Measurements from ENCODE around the gene PIP4K2C. TPM values are rescaled to one million over a fixed set of nuclear protein-coding genes. Genes with fewer than 3 reads are reported as not detected.

Gene PIP4K2C
- total RNA-seq, 2 experiments from 2014 or later: 21.4 to 22.2 TPM

DNA sequence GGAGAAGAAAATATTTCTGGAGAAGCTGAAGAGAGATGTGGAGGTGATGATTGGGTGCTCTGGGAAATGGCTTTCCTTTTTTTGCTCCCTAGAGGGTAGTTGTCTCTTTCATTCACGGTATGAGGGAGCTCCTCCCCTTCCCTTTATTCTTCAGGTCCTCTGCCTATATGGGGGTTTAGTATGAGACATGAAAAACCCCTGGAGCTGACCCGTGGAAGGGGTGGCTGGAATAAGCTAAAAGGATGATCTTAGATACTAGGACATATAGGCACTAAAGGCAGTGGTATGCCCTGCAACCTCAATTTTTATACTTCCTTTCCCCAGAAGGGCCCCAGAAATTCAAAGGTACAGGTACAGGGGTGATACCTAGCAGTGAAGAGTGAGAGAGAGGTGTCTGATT is 9.4 kb downstream of the PIP4K2C start:
- Mint-ChIP-seq H3K36me3 (peaks cover 37% of the 10 kb centered on the region), H3K4me3 (no peak overlapping the region), H3K9me3 (ENCODE audit: low read depth) (no peaks in the 10 kb centered on the region), H3K4me1 (peaks cover 12% of the 10 kb centered on the region), H3K27me3 (no peaks in the 10 kb centered on the region), H3K27ac (no peak overlapping the region)
- ATAC-seq (no peak), DNase-seq (no peak)
- CTCF ChIA-PET: interaction anchor here (1.1 to 2.5 kb wide), 3 partner anchors 16 to 22 kb away, joined by 3 to 10 read pairs (median 8); no protein-coding TSS in a partner anchor

DNA sequence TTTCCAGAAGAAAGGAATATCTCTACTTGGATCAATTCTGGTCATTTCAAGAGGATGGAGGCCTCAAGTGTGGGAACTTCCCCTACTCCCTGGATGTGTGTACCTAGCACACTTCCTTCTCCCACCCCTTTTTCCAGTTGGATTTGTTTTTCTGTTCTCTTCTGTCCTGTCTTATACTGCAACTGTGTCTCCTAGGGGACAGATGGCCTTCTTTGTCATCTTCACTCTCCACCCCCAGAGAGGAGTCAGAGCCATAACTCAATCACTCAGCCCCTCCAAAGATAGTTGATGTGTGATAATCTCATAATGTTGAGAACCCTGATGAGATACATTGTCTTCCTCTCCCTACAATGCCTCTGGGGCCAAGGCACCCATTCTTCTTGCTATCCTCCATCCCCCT is 11.6 kb downstream of the PIP4K2C start:
- DNase-seq (no peak), ATAC-seq (no peak)
- Mint-ChIP-seq H3K27me3 (no peaks in the 10 kb centered on the region), H3K36me3 (peaks cover 27% of the 10 kb centered on the region), H3K4me1 (peaks cover 17% of the 10 kb centered on the region), H3K4me3 (no peak overlapping the region), H3K9me3 (ENCODE audit: low read depth) (no peaks in the 10 kb centered on the region), H3K27ac (no peak overlapping the region)
- CTCF ChIA-PET: interaction anchor here (1.4 kb wide), 1 partner anchor 10 kb away, joined by 4 read pairs; no protein-coding TSS in a partner anchor

DNA sequence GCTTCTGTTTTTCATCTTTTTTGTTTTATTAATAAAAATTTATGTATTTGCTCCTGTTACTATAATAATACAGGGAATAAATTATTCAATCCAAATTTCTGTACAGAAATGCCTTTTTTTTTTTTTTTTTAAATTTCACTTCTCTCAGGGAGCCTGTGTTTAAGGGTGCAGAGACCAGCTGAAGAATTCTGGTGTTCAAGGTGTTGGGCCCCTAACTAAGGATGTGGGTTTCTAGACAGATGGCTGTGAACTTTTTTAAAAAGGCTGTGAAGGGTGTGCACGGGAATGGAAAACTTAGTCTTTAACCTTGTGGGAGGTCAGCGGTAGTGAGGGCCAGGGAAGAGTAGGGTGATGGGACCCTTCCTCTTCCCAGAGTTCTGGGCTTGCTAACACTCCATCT is 12.3 kb downstream of the PIP4K2C start:
- H3K4me1 Mint-ChIP-seq: peaks cover 17% of the 10 kb centered on the region
- H3K9me3 Mint-ChIP-seq (ENCODE audit: low read depth): no peaks in the 10 kb centered on the region
- DNase-seq: no peak
- no peaks in the 10 kb centered on the region for H3K27me3 Mint-ChIP-seq
- H3K4me3 Mint-ChIP-seq: peak overlapping the region; percentile 74
- CTCF ChIA-PET: interaction anchor here (1.3 to 1.4 kb wide), 2 partner anchors 10 to 18 kb away, joined by 4 read pairs; no protein-coding TSS in a partner anchor
- peak overlapping the region; percentile 57 for H3K27ac Mint-ChIP-seq
- peaks cover 24% of the 10 kb centered on the region for H3K36me3 Mint-ChIP-seq
- no peak for ATAC-seq

DNA sequence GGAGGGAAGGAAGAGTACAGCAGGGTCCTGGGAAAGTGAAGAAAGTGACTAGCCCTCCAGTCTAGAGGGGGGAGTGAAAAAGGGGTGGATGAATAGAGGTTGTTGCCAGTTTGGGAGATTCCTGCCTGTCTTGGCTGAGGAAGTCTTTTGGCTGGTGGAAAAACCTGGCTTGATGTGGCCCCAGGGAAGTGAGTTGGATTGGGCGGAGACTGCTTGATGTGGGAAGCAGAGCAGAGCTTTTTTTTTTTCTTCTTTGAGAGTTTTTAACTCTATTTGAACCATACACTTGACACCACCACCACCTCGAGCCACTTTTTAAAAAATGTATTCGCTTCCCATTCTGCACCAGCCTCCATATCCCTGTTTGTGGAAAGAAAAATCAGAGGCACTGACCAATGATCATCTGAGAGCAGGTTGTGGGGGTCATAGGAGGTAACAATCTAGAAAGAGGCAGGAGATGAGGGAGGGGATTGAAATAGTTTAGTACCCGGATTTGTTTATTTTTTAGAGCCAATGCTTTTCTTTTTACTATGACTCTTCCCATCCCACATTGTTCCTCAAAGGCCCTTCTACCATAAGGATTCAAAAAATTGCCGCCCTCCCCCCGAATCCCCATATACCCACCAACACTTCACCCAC is 12.9 kb downstream of the PIP4K2C start:
- CTCF ChIA-PET: interaction anchor here (1.3 to 1.4 kb wide), 2 partner anchors 9 to 17 kb away, joined by 4 read pairs; no protein-coding TSS in a partner anchor
- Mint-ChIP-seq H3K36me3 (peaks cover 22% of the 10 kb centered on the region), H3K4me1 (peaks cover 17% of the 10 kb centered on the region)

DNA sequence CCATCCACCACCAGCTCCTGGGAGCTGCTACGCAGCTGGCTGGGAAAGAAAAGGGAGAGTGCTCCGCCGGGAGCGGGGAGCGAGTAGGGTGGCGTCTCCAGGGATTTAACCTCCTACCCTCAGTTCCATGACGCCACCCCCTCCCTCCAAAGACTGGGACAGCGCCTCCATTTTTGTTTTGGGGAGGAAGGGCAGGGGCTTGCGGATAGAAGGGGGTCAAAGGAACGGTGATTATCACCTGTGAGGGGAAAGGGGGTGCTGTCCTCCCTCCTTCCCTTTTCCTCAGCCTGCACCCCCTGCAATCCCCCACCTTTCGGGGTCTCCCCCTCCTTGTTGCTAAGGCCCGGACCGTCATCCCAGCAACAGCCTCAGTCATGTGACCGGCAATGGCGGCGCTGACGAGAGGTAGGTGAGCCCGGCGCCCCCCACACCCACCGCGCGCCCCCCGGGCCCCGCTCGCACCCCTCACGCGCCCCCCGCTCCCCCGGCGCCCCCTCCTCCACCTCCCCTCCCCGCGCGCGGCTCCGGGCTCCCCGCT is 13.5 kb downstream of the PIP4K2C start, which contains the start of gene DTX3:
Gene DTX3 (plus strand): TSS at position 371 of the 538 bp plus-strand sequence. CDS start 1,694 bp downstream, outside the sequence.
- H3K9me3 Mint-ChIP-seq (ENCODE audit: low read depth): no peaks in the 10 kb centered on the region
- peak; percentile 80 for ATAC-seq
- H3K4me3 Mint-ChIP-seq: peak within 1 kb of the TSS; percentile 74
- CTCF ChIA-PET: interaction anchor here (1.3 to 2.5 kb wide), 6 partner anchors 12 to 23 kb away, joined by 3 to 9 read pairs (median 5); partner anchors contain the start of gene PIP4K2C
- H3K36me3 Mint-ChIP-seq: peaks cover 22% of the 10 kb centered on the region
- H3K27ac Mint-ChIP-seq: peak within 1 kb of the TSS; percentile 78
- peak; percentile 66 for DNase-seq
- peaks cover 17% of the 10 kb centered on the region for H3K4me1 Mint-ChIP-seq
- H3K27me3 Mint-ChIP-seq: no peaks in the 10 kb centered on the region

More for the DNA sequence above, 12.9 kb downstream of the PIP4K2C start:
- Mint-ChIP-seq H3K9me3 (ENCODE audit: low read depth) (no peaks in the 10 kb centered on the region), H3K4me3 (peak overlapping the region; percentile 74), H3K27me3 (no peaks in the 10 kb centered on the region), H3K27ac (peak overlapping the region; percentile 41)
- no peak for DNase-seq
- no peak for ATAC-seq

DNA sequence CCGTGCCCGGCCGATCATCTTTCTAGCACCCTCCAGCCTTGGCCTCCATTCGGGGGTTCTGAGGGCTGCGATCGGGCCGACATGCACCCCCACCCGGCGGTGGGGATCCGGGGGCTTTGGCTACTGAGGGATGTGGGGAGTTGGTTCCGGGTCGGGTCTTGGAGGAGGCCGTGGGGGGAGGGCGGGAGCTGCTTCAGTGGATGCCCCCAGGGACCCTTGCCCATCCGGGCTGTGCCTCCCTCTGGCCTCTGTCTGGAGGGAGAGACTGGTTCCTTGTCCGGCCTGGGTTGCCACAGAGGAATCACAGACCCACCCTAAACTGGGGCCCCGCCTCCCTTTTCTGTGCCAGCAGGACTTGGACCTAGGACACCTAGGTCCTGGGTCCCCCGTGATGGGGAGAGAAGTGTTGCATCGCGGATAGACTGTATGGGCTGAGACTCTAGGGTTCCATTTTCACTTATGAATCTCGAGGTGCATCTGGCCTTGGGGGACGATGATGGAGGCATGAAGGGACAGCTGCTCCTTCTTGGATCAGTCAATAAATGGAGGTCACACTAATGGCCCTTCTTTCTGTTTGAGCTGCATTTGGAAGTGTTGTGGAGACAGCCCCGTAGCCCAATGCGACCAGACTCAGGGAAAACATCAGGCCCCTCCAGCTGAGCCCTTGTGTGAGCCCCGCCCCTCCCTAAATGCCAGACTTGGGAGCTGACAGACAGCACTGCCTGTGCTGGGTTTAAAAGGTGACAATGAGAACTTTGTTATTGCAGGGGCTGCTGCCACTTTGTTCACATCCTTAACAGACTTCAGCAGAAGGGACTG is 14.2 kb downstream of the PIP4K2C start:
- Mint-ChIP-seq H3K27ac (peak overlapping the region; percentile 78), H3K4me3 (peak overlapping the region; percentile 74), H3K9me3 (ENCODE audit: low read depth) (no peaks in the 10 kb centered on the region), H3K4me1 (peaks cover 17% of the 10 kb centered on the region), H3K36me3 (peaks cover 18% of the 10 kb centered on the region), H3K27me3 (peaks cover under 1% of the 10 kb centered on the region)
- no peak for DNase-seq
- CTCF ChIA-PET: interaction anchor here (1.3 to 2.5 kb wide), 5 partner anchors 11 to 22 kb away, joined by 3 to 9 read pairs (median 5); partner anchors contain the start of gene PIP4K2C
- peak; percentile 64 for ATAC-seq

DNA sequence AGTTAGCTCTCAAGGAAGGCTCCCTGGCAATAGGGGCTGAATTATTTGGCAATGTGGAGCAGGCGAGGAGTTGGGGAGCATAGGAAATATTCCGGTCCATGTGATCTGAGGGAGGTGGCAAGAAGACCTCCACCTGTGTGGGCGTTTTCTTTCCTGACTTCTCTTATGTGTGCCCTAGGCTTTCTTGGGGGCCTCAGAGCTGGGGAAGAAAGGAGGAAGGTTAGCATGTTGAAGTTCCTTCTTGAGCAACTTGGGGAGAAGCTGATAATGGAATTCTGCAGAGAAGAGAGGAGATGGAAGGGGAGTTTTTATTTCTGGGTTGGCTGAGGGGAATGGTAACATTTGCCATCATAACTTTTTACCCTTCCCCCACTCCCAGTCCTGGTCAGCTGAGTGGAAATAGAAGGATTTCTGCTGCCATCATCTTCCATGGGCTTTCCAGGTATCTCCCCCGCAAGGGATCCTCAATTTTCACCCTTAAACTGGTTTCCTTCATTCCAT is 14.9 kb downstream of the PIP4K2C start:
- peak overlapping the region; percentile 74 for H3K4me3 Mint-ChIP-seq
- peaks cover 7% of the 10 kb centered on the region for H3K27me3 Mint-ChIP-seq
- DNase-seq (no peak), ATAC-seq (no peak)
- H3K9me3 Mint-ChIP-seq (ENCODE audit: low read depth): no peaks in the 10 kb centered on the region
- H3K27ac Mint-ChIP-seq: no peak overlapping the region
- H3K4me1 Mint-ChIP-seq: peaks cover 21% of the 10 kb centered on the region
- CTCF ChIA-PET: interaction anchor here (1.0 to 2.5 kb wide), 6 partner anchors 11 to 22 kb away, joined by 3 to 9 read pairs (median 5); partner anchors contain the start of gene PIP4K2C
- peaks cover 17% of the 10 kb centered on the region for H3K36me3 Mint-ChIP-seq

DNA sequence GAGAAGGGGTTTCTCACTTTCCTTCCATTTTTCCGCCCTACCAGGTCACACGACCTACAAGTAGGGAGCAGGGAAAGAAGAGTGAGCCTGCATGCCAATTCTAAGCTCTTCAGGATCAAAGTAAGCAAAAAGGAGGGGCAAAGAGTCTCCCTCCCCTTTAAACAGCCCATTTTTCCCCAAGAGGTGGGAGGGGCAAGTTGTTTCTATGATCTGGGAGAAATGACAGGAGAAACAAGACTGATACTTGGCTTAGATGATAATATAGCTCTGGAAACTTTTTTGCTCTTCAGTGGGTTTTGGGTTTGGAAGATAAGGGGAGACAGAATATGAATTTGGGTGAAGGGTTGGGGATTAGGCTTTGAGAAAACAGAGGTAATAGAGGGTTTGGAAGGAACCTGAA is 15.4 kb downstream of the PIP4K2C start:
- no peak overlapping the region for H3K4me3 Mint-ChIP-seq
- H3K4me1 Mint-ChIP-seq: peaks cover 21% of the 10 kb centered on the region
- DNase-seq: no peak
- ATAC-seq: no peak
- H3K27ac Mint-ChIP-seq: no peak overlapping the region
- no peaks in the 10 kb centered on the region for H3K9me3 Mint-ChIP-seq (ENCODE audit: low read depth)
- CTCF ChIA-PET: interaction anchor here (1.0 to 2.5 kb wide), 5 partner anchors 10 to 22 kb away, joined by 3 to 9 read pairs (median 5); partner anchors contain the start of gene PIP4K2C
- H3K27me3 Mint-ChIP-seq: peaks cover 8% of the 10 kb centered on the region
- peaks cover 12% of the 10 kb centered on the region for H3K36me3 Mint-ChIP-seq

DNA sequence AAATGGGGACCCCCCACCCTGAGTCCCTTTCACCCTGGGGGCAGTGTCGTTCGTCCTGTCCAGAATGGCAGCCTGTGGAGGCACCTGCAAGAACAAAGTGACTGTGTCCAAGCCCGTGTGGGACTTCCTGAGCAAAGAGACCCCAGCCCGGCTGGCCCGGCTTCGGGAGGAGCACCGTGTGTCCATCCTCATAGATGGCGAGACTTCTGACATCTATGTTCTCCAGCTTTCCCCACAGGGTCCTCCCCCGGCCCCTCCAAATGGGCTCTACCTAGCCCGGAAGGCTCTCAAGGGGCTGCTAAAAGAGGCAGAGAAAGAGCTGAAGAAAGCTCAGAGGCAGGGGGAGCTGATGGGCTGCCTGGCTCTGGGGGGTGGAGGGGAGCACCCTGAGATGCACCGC is 15.8 kb downstream of the PIP4K2C start:
- H3K27me3 Mint-ChIP-seq: peaks cover 9% of the 10 kb centered on the region
- peaks cover 22% of the 10 kb centered on the region for H3K4me1 Mint-ChIP-seq
- CTCF ChIA-PET: interaction anchor here (1.0 to 2.5 kb wide), 3 partner anchors 10 to 23 kb away, joined by 3 to 9 read pairs (median 3); no protein-coding TSS in a partner anchor
- ATAC-seq: no peak
- H3K4me3 Mint-ChIP-seq: no peak overlapping the region
- H3K9me3 Mint-ChIP-seq (ENCODE audit: low read depth): no peaks in the 10 kb centered on the region
- no peak overlapping the region for H3K27ac Mint-ChIP-seq
- H3K36me3 Mint-ChIP-seq: peaks cover 8% of the 10 kb centered on the region
- no peak for DNase-seq

DNA sequence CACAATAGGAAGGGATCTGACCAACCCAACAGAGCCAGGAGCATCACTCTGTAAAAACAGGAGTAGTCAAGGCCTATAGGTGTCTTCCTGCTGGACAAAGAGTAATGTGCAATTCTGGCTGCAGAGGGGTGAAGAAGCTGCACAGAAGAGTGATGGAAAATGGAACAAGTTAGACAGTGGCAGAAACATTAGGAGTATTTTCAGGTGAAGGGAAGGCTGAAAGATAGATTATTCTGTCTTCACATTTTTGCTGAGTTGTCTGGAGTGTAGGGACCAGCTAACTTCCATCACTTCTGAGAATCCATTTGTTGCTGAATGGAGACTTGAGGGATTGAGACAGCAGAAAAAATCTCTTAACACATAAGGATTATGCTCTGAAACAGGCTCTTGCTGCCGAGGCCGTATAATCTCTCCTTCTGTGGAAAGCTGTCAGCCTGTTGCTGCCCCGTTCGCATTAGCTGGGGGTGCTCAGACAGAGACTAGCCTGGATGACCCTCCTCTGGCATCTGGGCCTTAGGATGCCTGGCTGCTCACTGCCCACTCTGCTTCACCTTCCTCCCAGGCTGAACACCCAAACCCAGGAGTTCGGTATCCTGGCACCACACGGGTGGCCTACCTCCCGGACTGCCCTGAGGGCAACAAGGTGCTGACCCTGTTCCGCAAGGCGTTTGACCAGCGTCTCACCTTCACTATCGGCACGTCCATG is 17.1 kb downstream of the PIP4K2C start:
- CTCF ChIA-PET: interaction anchor here (0.9 to 2.4 kb wide), 6 partner anchors 12 to 51 kb away, joined by 3 to 11 read pairs (median 5); partner anchors contain the start of gene PIP4K2C
- ATAC-seq (no peak), DNase-seq (no peak)
- H3K4me3 Mint-ChIP-seq: no peak overlapping the region
- H3K27me3 Mint-ChIP-seq: peaks cover 22% of the 10 kb centered on the region
- H3K4me1 Mint-ChIP-seq: peaks cover 23% of the 10 kb centered on the region
- H3K36me3 Mint-ChIP-seq: peaks cover 1% of the 10 kb centered on the region
- H3K9me3 Mint-ChIP-seq (ENCODE audit: low read depth): no peaks in the 10 kb centered on the region
- H3K27ac Mint-ChIP-seq: no peak overlapping the region

DNA sequence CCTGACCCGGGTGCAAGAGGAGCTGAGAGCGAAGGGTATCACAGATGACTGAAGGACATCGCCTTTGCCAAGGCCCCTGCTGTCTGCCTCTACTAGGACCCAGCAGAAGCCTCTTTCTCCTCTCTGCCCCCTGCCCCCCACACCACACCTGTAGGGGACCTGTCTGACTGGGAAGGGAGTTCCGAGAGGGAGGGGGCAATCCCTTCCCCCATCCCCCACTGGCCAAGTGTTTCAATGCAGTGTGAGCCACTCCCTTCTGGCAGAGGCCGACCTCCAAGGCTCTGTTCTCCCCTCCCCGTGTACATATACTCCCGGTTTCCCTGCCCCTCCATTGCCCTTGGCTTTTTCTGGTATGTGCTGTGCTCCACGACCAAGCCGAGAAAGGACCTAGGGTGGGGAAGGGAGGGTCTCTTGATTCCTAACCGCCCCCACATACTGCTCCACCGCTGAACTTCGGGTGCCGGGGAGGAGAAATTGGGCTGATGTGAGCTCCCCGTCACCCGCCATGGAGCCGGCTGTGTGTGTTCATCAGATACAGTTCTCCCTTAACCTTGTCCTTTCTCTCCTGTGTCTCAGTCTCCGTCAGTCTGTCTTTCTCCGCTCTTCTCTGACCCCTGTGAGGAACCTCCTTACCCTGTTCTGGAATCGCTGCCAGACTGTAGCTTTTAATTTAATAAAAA is 18.2 kb downstream of the PIP4K2C start:
- DNase-seq (no peak), ATAC-seq (no peak)
- no peaks in the 10 kb centered on the region for H3K9me3 Mint-ChIP-seq (ENCODE audit: low read depth)
- CTCF ChIA-PET: interaction anchor here (1.1 to 2.4 kb wide), 5 partner anchors 10 to 25 kb away, joined by 4 to 11 read pairs (median 5); partner anchors contain the start of gene PIP4K2C
- H3K27ac Mint-ChIP-seq: no peak overlapping the region
- peaks cover 33% of the 10 kb centered on the region for H3K27me3 Mint-ChIP-seq
- H3K4me3 Mint-ChIP-seq: no peak overlapping the region
- peaks cover 17% of the 10 kb centered on the region for H3K4me1 Mint-ChIP-seq
- no peaks in the 10 kb centered on the region for H3K36me3 Mint-ChIP-seq

Measured in activated CD8-positive, alpha-beta memory T cell treated with anti-CD3 and anti-CD28 coated beads, Interleukin-2, amount 10 ng/mL, durations not matched to agents 7 days and 5 days (primary cell).